Activated naive CD8-positive, alpha-beta T cell treated with anti-CD3 and anti-CD28 coated beads, Interleukin-2, amount 50 U/mL, for 16 hours (primary cell): ENCODE data around the gene AIRE.

ENCODE experiments used
- DNase-seq: peaks from one replicate; pipeline ENCODE4 v3.0.0-alpha.2; 2020; ENCODE audit warnings: low read depth, low spot score

Gene AIRE

GRCh38 chr21:44304011-44304616, 18.4 kb downstream of the AIRE start:
- DNase-seq: no peak

DNA sequence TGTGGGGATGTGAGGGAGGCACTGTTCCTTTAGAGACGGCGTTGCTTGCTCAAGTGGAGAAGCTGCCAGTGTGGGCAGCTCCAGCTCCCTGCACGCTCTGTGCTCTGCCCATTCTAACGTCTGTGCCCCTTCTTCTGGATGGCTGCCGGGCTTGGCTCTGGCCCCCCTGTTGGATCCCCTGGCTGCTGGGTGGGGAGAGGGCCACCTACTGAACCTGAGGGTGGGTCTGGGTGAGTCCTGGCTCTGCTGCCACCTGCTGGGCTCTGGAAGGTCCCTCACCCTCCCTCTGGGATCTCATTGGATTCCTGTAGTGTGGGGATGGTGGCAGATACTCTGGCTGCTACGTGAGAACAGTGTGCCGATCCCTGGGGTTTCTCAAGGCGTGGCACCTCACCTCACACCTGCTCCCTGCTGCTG, 19.2 kb downstream of the AIRE start:
- DNase-seq: no peak

- DNase-seq: no peak
Observed at GRCh38 chr21:44305691-44306090, 20.0 kb downstream of the AIRE start.

DNA sequence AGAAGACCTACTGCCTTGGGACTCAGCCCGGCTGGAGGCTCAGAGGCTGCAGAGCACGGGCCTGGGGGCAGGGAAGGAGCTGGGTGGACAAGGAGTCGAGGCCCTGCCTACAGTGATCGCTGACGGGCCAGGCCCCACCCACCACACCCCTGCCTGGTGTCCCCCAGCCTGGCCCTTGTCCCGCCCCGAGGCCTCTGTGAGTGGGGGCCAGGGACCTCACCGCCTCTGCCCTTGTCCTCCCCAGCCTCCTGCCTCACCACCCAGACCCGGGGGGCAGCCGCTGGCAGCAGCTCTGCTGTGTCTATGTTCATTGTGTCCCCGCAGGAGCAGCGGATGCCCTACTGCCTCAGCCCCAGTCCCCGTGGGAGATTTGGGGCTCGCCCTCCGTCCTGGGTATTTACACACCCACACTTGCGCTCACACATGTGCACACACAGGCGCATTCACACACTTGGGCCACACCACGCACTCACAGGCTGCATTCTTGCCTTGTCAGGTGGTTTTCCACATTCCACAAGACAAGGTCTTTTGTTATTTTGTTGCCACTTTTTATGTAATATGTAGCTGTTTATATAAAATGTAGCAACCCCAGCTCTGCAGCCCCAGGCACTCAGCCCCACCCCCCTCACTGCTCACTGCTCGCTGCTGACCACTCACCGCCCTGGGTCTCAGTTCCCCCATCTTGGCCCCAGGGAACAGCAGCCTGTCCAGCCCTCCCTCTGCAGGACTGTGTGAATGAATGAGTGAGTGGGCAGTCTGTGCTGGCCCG, 21.4 kb downstream of the AIRE start:
- no peak for DNase-seq

- no peak for DNase-seq
Observed at GRCh38 chr21:44310628-44311507, 25.2 kb downstream of the AIRE start.

DNA sequence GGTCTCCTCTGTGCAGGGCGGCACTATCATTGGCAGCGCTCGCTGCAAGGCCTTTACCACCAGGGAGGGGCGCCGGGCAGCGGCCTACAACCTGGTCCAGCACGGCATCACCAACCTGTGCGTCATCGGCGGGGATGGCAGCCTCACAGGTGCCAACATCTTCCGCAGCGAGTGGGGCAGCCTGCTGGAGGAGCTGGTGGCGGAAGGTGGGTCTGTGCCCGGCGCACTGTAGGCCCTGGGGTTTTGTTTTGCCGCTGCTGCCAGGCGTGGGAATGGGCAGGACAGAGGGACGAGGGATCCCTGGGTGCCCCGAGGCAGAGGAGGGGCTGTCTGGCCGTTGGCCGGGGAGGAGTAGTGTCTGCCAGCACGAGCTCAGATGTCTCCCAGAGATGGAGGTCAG, 26.4 kb downstream of the AIRE start:
- DNase-seq: no peak

DNA sequence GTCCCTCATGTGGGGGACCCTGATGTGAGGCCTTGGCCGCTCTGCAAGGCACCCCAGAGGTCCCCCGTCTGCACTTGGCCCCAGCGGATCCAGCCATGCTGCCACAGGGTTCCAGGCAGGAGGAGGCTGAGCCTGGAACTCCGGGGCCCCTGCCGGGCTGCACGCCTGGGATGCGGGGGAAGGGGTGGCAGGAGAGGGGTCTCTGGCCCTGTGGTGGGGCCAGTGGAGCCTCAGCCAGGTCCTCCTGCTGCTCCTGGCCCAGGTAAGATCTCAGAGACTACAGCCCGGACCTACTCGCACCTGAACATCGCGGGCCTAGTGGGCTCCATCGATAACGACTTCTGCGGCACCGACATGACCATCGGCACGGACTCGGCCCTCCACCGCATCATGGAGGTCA, 27.0 kb downstream of the AIRE start:
- no peak for DNase-seq

DNA sequence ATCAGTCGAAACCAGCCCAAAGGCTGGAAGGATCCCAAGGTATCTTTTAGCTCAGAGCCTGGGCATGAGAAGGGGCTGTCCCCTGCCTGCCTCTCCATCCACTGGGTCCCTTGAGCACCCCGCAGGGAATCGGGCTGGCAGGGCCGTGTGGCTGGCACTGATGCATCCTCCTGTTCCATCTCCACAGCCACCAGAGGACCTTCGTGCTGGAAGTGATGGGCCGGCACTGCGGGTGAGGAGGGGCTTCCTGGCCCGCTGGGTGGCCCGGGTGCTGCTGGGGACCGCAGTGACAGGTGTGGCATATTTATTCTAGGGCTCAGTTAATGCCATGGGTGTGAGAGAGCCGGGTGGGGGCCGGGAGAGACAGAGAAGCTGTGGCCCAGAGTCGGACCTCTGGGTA, 27.8 kb downstream of the AIRE start:
- DNase-seq: no peak

DNA sequence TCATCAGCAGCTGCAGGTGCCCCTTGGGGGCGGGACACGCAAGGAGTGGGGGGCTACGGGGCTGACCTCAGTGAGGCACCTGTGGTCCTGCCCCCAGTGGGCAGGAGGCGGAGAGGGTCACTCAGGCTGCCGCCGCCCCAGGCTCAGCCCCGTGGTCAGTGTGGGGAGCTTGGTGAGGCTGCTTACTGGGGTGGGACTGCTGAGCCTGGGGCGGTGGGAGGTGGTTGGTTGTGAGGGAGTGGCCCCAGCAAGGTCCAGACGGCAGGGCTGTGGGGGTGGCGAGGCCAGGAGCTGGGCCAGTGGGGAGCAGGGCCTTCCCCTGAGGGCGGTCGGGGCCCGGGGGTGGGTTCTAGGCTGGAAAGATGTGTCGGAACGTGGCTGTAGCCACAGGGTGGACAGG, 28.5 kb downstream of the AIRE start:
- no peak for DNase-seq

DNA sequence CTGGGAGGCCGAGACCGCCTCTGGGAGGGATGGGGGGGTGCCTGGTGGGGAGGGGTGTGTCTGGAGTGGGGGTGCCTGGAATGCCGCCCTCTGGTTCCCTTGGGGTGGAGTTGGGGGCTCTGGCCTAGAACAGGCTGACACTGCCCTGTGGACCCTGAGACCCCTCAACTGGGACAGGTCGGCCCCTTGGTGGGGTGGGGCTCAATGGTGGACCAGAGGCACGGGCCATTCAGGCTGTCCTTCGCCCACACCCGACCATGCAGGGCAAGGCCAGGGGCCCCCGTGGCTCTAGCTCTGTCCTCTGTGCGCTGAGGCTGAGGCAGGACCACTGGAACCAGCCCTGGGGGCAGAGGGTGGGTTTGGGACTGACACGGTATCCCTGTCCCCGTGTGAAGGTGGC, 28.9 kb downstream of the AIRE start:
- no peak for DNase-seq

- DNase-seq: no peak
Observed at GRCh38 chr21:44315691-44316203, 30.1 kb downstream of the AIRE start.

DNA sequence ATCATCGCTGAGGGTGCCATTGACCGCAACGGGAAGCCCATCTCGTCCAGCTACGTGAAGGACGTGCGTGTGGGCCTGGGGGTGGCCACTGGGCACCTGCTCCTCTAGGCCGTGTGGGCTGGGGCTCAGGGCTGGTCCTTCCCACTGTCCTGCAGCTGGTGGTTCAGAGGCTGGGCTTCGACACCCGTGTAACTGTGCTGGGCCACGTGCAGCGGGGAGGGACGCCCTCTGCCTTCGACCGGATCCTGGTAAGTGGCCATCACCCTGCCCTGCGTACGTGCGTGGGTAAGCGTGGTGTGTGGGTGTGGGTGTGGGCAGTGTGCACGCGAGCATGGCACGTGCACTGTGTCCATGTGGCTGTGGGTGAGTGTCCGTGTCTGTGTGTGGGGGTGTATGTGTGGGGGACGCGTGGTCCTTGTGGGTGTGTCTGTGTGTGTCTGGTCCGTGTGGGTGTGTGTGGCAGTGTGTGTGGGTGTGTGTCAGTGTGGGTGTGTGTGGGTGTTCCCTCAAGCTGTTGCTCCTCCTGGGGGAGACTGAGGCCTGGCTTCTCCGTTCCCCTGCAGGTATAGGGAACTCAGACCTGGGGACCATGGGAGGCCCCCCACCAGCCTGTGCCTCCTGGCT, 30.7 kb downstream of the AIRE start:
- DNase-seq: no peak

GRCh38 chr21:44317241-44317782, 31.6 kb downstream of the AIRE start:
- DNase-seq: no peak

GRCh38 chr21:44317871-44318270, 32.2 kb downstream of the AIRE start:
- no peak for DNase-seq

- DNase-seq: no peak
Observed at GRCh38 chr21:44318489-44319285, 33.0 kb downstream of the AIRE start.

DNA sequence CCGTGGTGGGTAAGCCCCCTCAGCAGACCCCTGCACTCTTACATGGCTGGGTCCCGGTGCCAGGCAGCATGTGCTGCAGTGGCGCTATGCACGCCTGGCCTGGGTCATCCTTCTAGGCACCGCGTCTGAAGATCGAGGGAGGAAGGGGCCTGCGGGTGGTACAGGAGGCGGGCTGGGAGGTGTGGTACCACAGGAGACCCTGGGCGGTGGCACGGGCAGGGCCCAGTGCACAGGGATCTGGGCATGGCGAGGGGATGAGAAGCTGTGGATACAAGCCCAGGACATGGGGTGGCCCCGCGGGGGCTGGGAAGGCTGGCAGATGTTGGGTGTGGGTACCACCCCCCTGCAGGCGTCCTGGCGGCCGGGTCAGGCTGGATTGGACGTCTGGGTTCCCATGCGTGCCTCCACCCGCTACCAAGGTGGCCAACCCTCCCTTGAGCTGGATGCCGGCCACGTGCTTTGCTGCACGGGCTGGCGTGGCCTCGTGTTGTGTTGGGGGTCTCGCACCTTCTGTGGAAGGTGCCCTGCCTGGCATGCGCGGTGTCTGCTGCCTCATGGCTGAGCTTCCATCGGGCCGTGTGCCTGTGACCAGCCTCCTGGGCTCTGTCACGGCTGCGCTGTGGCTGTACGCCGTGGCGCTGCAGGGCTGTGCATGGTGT, 33.9 kb downstream of the AIRE start:
- DNase-seq: no peak

- no peak for DNase-seq
Observed at GRCh38 chr21:44320847-44321246, 35.2 kb downstream of the AIRE start.

GRCh38 chr21:44321846-44322450, 36.3 kb downstream of the AIRE start:
- no peak for DNase-seq

GRCh38 chr21:44322621-44323325, 37.1 kb downstream of the AIRE start:
- no peak for DNase-seq
